GM12864 (cell line): ENCODE data around the gene MICU1.

Experiments used
- DNase-seq: peaks from one replicate; pipeline ENCODE4 v3.0.0-alpha.2; 2011; ENCODE audit warnings: low read depth
- H3K4me3 ChIP-seq: 2 replicates; pipeline ENCODE4 v1.5.1; 2011; ENCODE audit warnings: mild to moderate bottlenecking, low read depth, low read length, control low read depth
- CTCF ChIP-seq: IDR thresholded peaks from 2 replicates; pipeline ENCODE4 v1.5.1; 2011; ENCODE audit warnings: low read depth, mild to moderate bottlenecking, moderate library complexity, low read length, control low read depth, inconsistent platforms; ENCODE audit errors: missing control alignments

The MICU1 gene

DNA sequence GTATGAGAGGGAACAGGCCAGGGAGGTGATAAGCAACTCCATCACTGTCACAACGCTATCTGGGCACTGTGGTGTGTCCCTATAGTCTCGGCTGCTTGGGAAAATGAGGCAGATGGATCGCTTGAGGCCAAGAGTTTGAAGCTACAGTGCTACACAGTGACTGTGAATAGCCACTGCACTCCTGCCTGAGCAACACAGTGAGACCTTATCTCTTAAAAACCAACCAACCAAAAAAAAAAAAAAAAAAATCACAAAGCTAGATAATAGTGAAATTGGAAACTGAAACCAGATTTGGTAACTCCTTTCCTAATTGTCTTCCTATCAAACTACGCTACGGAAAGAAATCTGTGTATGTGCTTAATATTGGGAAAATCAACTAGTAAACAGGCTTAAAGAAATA, 14.1 kb downstream of the MICU1 start:
- H3K4me3 ChIP-seq: no peak overlapping the region
- no peak for TF ChIP-seq CTCF
- no peak for DNase-seq

DNA sequence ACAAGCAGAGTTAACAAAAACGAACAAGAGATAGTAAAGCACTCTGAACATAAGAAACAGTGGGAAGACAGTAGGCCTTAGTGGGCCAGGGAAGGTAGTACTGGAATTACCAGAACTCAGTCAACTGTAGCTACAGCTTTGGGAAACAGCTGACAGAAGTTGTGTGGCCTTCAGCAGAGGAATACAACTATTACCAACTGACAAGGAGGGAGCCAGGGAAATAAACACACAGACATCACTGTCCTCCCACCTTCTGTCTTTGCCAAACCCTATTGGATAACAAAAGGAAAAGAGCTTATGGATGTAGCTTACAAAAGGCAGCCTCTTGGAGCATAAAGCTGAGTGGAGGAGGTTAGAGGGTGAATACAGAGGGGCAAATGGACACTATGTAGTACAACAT, 15.4 kb downstream of the MICU1 start:
- no peak overlapping the region for H3K4me3 ChIP-seq
- DNase-seq: no peak
- TF ChIP-seq CTCF: no peak

GRCh38 chr10:72605122-72605521, 20.8 kb downstream of the MICU1 start:
- TF ChIP-seq CTCF: no peak
- H3K4me3 ChIP-seq: no peak overlapping the region
- no peak for DNase-seq

- DNase-seq: no peak
- H3K4me3 ChIP-seq: no peak overlapping the region
- no peak for TF ChIP-seq CTCF
Observed at GRCh38 chr10:72601144-72601543, 24.7 kb downstream of the MICU1 start.

- H3K4me3 ChIP-seq: no peak overlapping the region
- no peak for TF ChIP-seq CTCF
- no peak for DNase-seq
Observed at GRCh38 chr10:72598769-72599701, 26.8 kb downstream of the MICU1 start.

GRCh38 chr10:72597897-72598296, 28.0 kb downstream of the MICU1 start:
- DNase-seq: peak; percentile 7
- TF ChIP-seq CTCF: no peak
- no peak overlapping the region for H3K4me3 ChIP-seq

DNA sequence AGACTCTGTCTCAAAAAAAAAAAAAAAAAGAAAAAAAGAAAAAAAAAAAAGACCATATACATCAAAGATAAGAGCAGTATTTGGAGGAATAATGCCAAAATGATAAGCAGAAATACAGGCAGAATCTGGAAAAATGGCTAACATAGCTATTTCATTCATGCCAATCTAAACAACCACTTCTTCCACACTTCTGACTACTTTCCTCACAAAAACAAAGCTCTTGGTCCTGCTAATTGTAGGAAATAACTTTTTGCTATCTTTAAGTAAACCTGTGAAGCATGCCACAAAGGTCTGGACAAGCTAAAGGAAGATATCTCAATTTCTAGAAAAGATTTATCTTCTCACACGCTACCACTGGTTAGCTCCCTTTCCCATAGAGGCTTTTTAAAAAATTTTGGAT, 30.4 kb downstream of the MICU1 start:
- H3K4me3 ChIP-seq: no peak overlapping the region
- DNase-seq: no peak
- no peak for TF ChIP-seq CTCF
